ENCODE data around the gene CAPG. TPM values are rescaled to one million over a fixed set of nuclear protein-coding genes. Genes with fewer than 3 reads are reported as not detected.

CAPG gene
- total and polyA plus RNA-seq, 9 of the 15 experiments (the other 6 are each of a cell fraction or from before 2014, with no cell fraction given): 10.6 to 90.4 (median 56.0) TPM

- TF ChIP-seq ZNF592 (IDR thresholded peaks at IDR 0.05): peak; percentile 69; the same call in 1 of the 2 replicates
- TF ChIP-seq MTF1 (CRISPR knock-in tag; IDR thresholded peaks at IDR 0.05; ENCODE audit: borderline replicate concordance): no peak
- TF ChIP-seq GTF3C2 (IDR thresholded peaks at IDR 0.05; ENCODE audit: borderline replicate concordance, extremely low read depth, insufficient read length): no peak
- TF ChIP-seq ZNF561 (CRISPR knock-in tag; conservative IDR thresholded peaks at IDR 0.05): no peak
- peak; percentile 50; the same call in 1 of the 2 replicates for TF ChIP-seq SUPT5H (IDR thresholded peaks at IDR 0.05)
- TF ChIP-seq BRF1 (IDR thresholded peaks at IDR 0.05; ENCODE audit: borderline replicate concordance, extremely low read depth, insufficient read length): no peak
- peak; percentile 62 for TF ChIP-seq POLR2A (conservative IDR thresholded peaks at IDR 0.05)
- no peak for TF ChIP-seq NONO (IDR thresholded peaks at IDR 0.05; ENCODE audit: low read depth in 2 of 2, low read length in 1 of 2)
- no peak for TF ChIP-seq ZSCAN32 (CRISPR knock-in tag; IDR thresholded peaks at IDR 0.05)
- TF ChIP-seq CCAR2 (IDR thresholded peaks at IDR 0.05; ENCODE audit: low read depth, low read length): no peak
- TF ChIP-seq CREM (IDR thresholded peaks at IDR 0.05; ENCODE audit: low read depth): peak; percentile 27; the same call in 1 of the 2 replicates
- TF ChIP-seq GATAD2A (IDR thresholded peaks at IDR 0.05): 0 out of 2 replicates have a peak, but pooled peaks have one; percentile 7
- peak; percentile 37; the same call in 1 of the 2 replicates for TF ChIP-seq CREB1 (IDR thresholded peaks at IDR 0.05)
- TF ChIP-seq CREB1 (CRISPR knock-in tag; IDR thresholded peaks at IDR 0.05): no peak
- TF ChIP-seq ETV5 (CRISPR knock-in tag; IDR thresholded peaks at IDR 0.05; ENCODE audit: low read depth): peak; percentile 10; the same call in 1 of the 2 replicates
- TF ChIP-seq SP2 (IDR thresholded peaks at IDR 0.05; ENCODE audit: extremely low read depth, low read depth, low read length, poor library complexity, severe bottlenecking): no peak
These were observed 3.6 kb upstream of the CAPG start (continued) for GRCh38 chr2:85413592-85414420.
